Endothelial cell of umbilical vein (primary cell): ENCODE measurements around the gene ILF2. TPM values are rescaled to one million over a fixed set of nuclear protein-coding genes. Genes with fewer than 3 reads are reported as not detected.
A peak's percentile ranks its signal among the peaks of the same experiment; 100 is the strongest.

Experiments used
- BruUV-seq: library from RNA; stranded (reverse); fragments of 400-500 nt; replicated peaks from 2 replicates; lab custom pipeline; 2021; lab: Mats Ljungman, UMichigan
- CTCF ChIA-PET: fragments of 300-600, 350-600 bp; sonication (Branson Sonifier 250); formaldehyde crosslinking; loops from one replicate; lab custom pipeline; 2021; ENCODE audit warnings: antibody characterized with exemption, inconsistent platforms; lab: Charles Lee
- POLR2A ChIA-PET: fragments of 300-600, 350-600 bp; sonication (Branson Sonifier 250); formaldehyde crosslinking; loops from one replicate; lab custom pipeline; 2021; ENCODE audit warnings: antibody characterized with exemption, inconsistent platforms; lab: Charles Lee
- DNase-seq: peaks from one replicate; pipeline ENCODE4 v3.0.0-alpha.2; 2011; ENCODE audit warnings: low read depth, low spot score
- FAIRE-seq: peaks from 2 replicates; lab custom pipeline; 2011; peaks lifted over from hg19 to GRCh38; lab: Jason Lieb, UNC
- H2AFZ ChIP-seq: 2 replicates; pipeline ENCODE4 v1.6.0; 2012; ENCODE audit warnings: low read depth, low read length, control low read depth, inconsistent platforms
- H3K27ac ChIP-seq: 2 replicates; pipeline ENCODE4 v1.5.1; 2011; ENCODE audit warnings: low read depth, mild to moderate bottlenecking, control low read depth, low read length, moderate library complexity; ENCODE audit not compliant: insufficient read depth
- H3K27me3 ChIP-seq, 2 experiments: 2 replicates each; pipeline versions ENCODE4 v1.6.0 to v1.6.1; 2011; ENCODE audit warnings: low read length in 2 of 2, mixed read lengths in 1 of 2; ENCODE audit not compliant: control insufficient read depth in 2 of 2, insufficient read depth in 2 of 2
- H3K36me3 ChIP-seq, 2 experiments: 2 replicates in 1 of 2; 3 replicates in 1 of 2; pipeline ENCODE4 v1.5.1; 2011; ENCODE audit warnings: low read length in 2 of 2, mild to moderate bottlenecking in 1 of 2, moderate library complexity in 1 of 2; ENCODE audit not compliant: control insufficient read depth in 2 of 2, insufficient read depth in 2 of 2; ENCODE audit errors: extremely low read depth in 1 of 2
- H3K4me1 ChIP-seq: 3 replicates; pipeline ENCODE4 v1.5.1; 2011; ENCODE audit warnings: mild to moderate bottlenecking, low read length; ENCODE audit not compliant: control insufficient read depth, insufficient read depth; ENCODE audit errors: extremely low read depth
- H3K4me2 ChIP-seq: 2 replicates; pipeline ENCODE4 v1.6.1; 2011; ENCODE audit warnings: low read length, control low read depth, mixed read lengths; ENCODE audit not compliant: insufficient read depth
- H3K4me3 ChIP-seq, 3 experiments: fragments of 200-600 bp in 1 of 3; sonication (generic), shearing (Covaris generic) in 1 of 3; replicated peaks in 1 of 3; 2 replicates each; pipeline ENCODE4 v1.5.1; 2011 to 2016; ENCODE audit warnings: control low read depth in 3 of 3, low read length in 3 of 3, mild to moderate bottlenecking in 2 of 3, inconsistent platforms in 1 of 3, low read depth in 1 of 3, moderate library complexity in 1 of 3; ENCODE audit not compliant: insufficient read depth in 1 of 3
- H3K79me2 ChIP-seq: 2 replicates; pipeline ENCODE4 v1.6.0; 2012; ENCODE audit warnings: low read length, inconsistent platforms; ENCODE audit not compliant: control insufficient read depth, insufficient read depth
- H3K9ac ChIP-seq: replicated peaks from 2 replicates; pipeline ENCODE3; 2011; ENCODE audit warnings: low read length, control low read depth; ENCODE audit not compliant: insufficient read depth; ENCODE audit errors: extremely low read depth
- H3K9me1 ChIP-seq: replicated peaks from 3 replicates; pipeline ENCODE4 v1.6.0; 2011; ENCODE audit warnings: mild to moderate bottlenecking, low read length; ENCODE audit not compliant: control insufficient read depth, insufficient read depth; ENCODE audit errors: extremely low read depth
- H3K9me3 ChIP-seq: replicated peaks from 2 replicates; pipeline ENCODE4 v1.5.1; 2012; ENCODE audit warnings: low read length, inconsistent platforms; ENCODE audit not compliant: control insufficient read depth, insufficient read depth
- H4K20me1 ChIP-seq: replicated peaks from 2 replicates; pipeline ENCODE3; 2011; ENCODE audit warnings: mild to moderate bottlenecking, low read length; ENCODE audit not compliant: control insufficient read depth, insufficient read depth; ENCODE audit errors: extremely low read depth
- CTCF ChIP-seq, 2 donors: IDR thresholded peaks; 1 replicate in 1 of 2; 2 replicates in 1 of 2; pipeline ENCODE4 v1.5.1; 2011; ENCODE audit warnings: low read length in 2 of 2, mild to moderate bottlenecking in 2 of 2, moderate library complexity in 2 of 2, control low read depth in 1 of 2, inconsistent platforms in 1 of 2, low read depth in 1 of 2; ENCODE audit not compliant: insufficient read depth in 1 of 2; ENCODE audit errors: extremely low read depth in 1 of 2
- EZH2 ChIP-seq: IDR thresholded peaks from 2 replicates; pipeline ENCODE4 v1.6.1; 2012; ENCODE audit warnings: borderline replicate concordance, low read depth, mild to moderate bottlenecking, moderate library complexity, low read length, inconsistent platforms; ENCODE audit not compliant: severe bottlenecking
- FOS ChIP-seq: IDR thresholded peaks from 2 replicates; pipeline ENCODE4 v1.6.1; 2011; ENCODE audit warnings: mild to moderate bottlenecking, low read length, moderate library complexity, borderline replicate concordance; ENCODE audit not compliant: insufficient read depth
- GATA2 ChIP-seq: IDR thresholded peaks from 2 replicates; pipeline ENCODE4 v1.7.0; 2011; ENCODE audit warnings: low read depth, mild to moderate bottlenecking, moderate library complexity, mixed read lengths, low read length; ENCODE audit not compliant: insufficient read length, insufficient read depth
- JUN ChIP-seq: IDR thresholded peaks from 2 replicates; pipeline ENCODE4 v1.6.1; 2011; ENCODE audit warnings: borderline replicate concordance, low read depth; ENCODE audit not compliant: insufficient read length, insufficient read depth
- MAX ChIP-seq: IDR thresholded peaks from 2 replicates; pipeline ENCODE4 v1.6.1; 2011; ENCODE audit not compliant: insufficient read depth, insufficient read length
- MYC ChIP-seq: IDR thresholded peaks from one replicate; pipeline ENCODE4 v1.6.1; 2011; ENCODE audit warnings: mild to moderate bottlenecking, low read depth, low read length
- POLR2A ChIP-seq: IDR thresholded peaks from 2 replicates; pipeline ENCODE4 v1.6.1; 2012; ENCODE audit warnings: low read depth, mild to moderate bottlenecking, control low read depth, low read length
- POLR2AphosphoS5 ChIP-seq: IDR thresholded peaks from 2 replicates; pipeline ENCODE4 v1.6.1; 2012; ENCODE audit warnings: low read depth, mild to moderate bottlenecking, control low read depth, low read length, moderate library complexity; ENCODE audit not compliant: insufficient read depth
- dilution Hi-C: fragments of 300-500 bp; cut with MboI; formaldehyde crosslinking; loops from one replicate; pipeline ENCODE4 v1.15.0; 2019; ENCODE audit warnings: low sequenced_read_pairs; ENCODE audit not compliant: extremely low pct_ligation_motif_present
- intact Hi-C: fragments of 100-400 bp; cut with micrococcal nuclease; formaldehyde crosslinking; loops from one replicate; pipeline ENCODE4 v1.10.0; 2022
- polyA plus RNA-seq, 4 experiments: library from polyadenylated mRNA; depleted of rRNA in 3 of 4; stranded (reverse) in 3 of 4; unstranded in 1 of 4; fragments of >200 nt; gene quantifications; 2 replicates each; pipeline versions ENCODE4 v1.2.1 to v1.2.3, GENCODE V29; 2011 to 2012; ENCODE audit warnings: missing spikeins in 1 of 4
- total RNA-seq: library from RNA; stranded (reverse); gene quantifications from 2 replicates; pipeline ENCODE4 v1.2.3, GENCODE V29; 2021

The ILF2 gene
- total and polyA plus RNA-seq, 2 donors (not counting 3 experiments of a cell fraction or from before 2014, with no cell fraction given), result 271 to 303 TPM

- FAIRE-seq (peak; percentile 79), DNase-seq (peak; percentile 57)
- no peak overlapping the region for H3K27ac ChIP-seq
- no peak overlapping the region for H2AFZ ChIP-seq
- POLR2A ChIA-PET, result interaction anchor here (0.5 to 4.9 kb wide), 4 partner anchors 9 to 45 kb away, joined by 3 to 27 read pairs (median 4); partner anchors contain the start of gene S100A13
- CTCF ChIA-PET, result interaction anchor here (0.5 to 6.0 kb wide), 14 partner anchors 10 to 107 kb away, joined by 3 to 121 read pairs (median 6); partner anchors contain the start of genes CHTOP, S100A1, S100A13 and S100A6
- no peaks in the 10 kb centered on the region for H3K27me3 ChIP-seq
- H3K4me3 ChIP-seq, result no peak overlapping the region
- H3K4me2 ChIP-seq, result no peak overlapping the region
- BruUV-seq, result no TSS peak
- no peaks in the 10 kb centered on the region for H3K9me3 ChIP-seq
- dilution Hi-C loops, result no loop called here
- no peaks in the 10 kb centered on the region for H4K20me1 ChIP-seq
- TF ChIP-seq CTCF (IDR thresholded peaks at IDR 0.05; ENCODE audit: extremely low read depth in 1 of 2, insufficient read depth in 1 of 2, low read depth in 1 of 2, low read length in 2 of 2) (peak; percentile 65 to 75), MYC (peak; percentile 57), POLR2A (peak; percentile 55), EZH2 (no peak)
- intact Hi-C loops, result no loop called here
- H3K4me1 ChIP-seq, result no peaks in the 10 kb centered on the region
- peaks cover 4% of the 10 kb centered on the region for H3K79me2 ChIP-seq
- H3K9ac ChIP-seq, result no peak overlapping the region
- peaks cover 0 to 6% of the 10 kb centered on the region in 2 experiments for H3K36me3 ChIP-seq
- H3K9me1 ChIP-seq, result no peaks in the 10 kb centered on the region
Measured at GRCh38 chr1:153617663-153618062, 53.1 kb downstream of the ILF2 start.

GRCh38 chr1:153616917-153617311 lies 53.9 kb downstream of the ILF2 start:
- BruUV-seq, result no TSS peak
- H3K4me2 ChIP-seq, result no peak overlapping the region
- H3K4me3 ChIP-seq, result no peak overlapping the region
- peaks cover 0 to 6% of the 10 kb centered on the region in 2 experiments for H3K36me3 ChIP-seq
- peaks cover 11% of the 10 kb centered on the region for H3K79me2 ChIP-seq
- H3K27me3 ChIP-seq, result no peaks in the 10 kb centered on the region
- H3K4me1 ChIP-seq, result no peaks in the 10 kb centered on the region
- FAIRE-seq, result no peak
- ChIA-PET POLR2A (interaction anchor here (0.6 to 4.9 kb wide), 2 partner anchors 10 to 12 kb away, joined by 3 to 27 read pairs; partner anchors contain the start of gene S100A13), CTCF (interaction anchor here (1.3 to 6.0 kb wide), 11 partner anchors 9 to 106 kb away, joined by 3 to 121 read pairs (median 10); partner anchors contain the start of genes S100A1, S100A13 and S100A6)
- H3K9me3 ChIP-seq, result no peaks in the 10 kb centered on the region
- no peak overlapping the region for H2AFZ ChIP-seq
- no peak overlapping the region for H3K9ac ChIP-seq
- no peak overlapping the region for H3K27ac ChIP-seq
- H4K20me1 ChIP-seq, result no peaks in the 10 kb centered on the region
- intact Hi-C loops, result no loop called here
- H3K9me1 ChIP-seq, result no peaks in the 10 kb centered on the region
- dilution Hi-C loops, result no loop called here
- no peak for DNase-seq
- TF ChIP-seq POLR2A (no peak), GATA2 (no peak), POLR2AphosphoS5 (no peak), JUN (no peak), MYC (no peak), EZH2 (no peak), CTCF (IDR thresholded peaks at IDR 0.05; ENCODE audit: extremely low read depth in 1 of 2, insufficient read depth in 1 of 2, low read depth in 1 of 2, low read length in 2 of 2) (no peak), FOS (no peak), MAX (no peak)
